ENCODE results near the gene AURKA. TPM values are rescaled to one million over a fixed set of nuclear protein-coding genes. Genes with fewer than 3 reads are reported as not detected.

Gene AURKA
- total RNA-seq, 1 donor from 2014 or later = 12.4 TPM

DNA sequence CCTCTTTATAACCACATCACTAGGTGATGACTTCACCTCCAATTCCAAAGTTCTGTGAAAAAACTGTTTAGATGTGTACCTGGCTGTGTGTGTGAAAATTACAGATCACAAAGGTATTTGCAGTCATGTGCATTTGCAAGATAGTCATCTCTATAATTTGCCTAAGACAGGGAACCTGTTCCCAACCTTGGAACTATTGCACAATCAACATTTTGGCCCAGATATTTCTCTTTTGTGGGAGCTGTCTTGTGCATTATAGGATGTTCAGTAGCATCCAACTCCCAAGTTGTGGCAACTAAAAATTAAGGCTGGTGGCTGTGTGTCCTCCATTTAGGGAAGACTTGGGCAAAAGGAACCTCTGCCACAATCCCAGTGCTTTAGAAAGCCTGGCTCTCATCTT, 67.2 kb downstream of the AURKA start:
- H3K4me1 Mint-ChIP-seq (ENCODE audit: low read depth, unreplicated experiment) = no peaks in the 10 kb centered on the region
- no peak overlapping the region for H3K4me3 Mint-ChIP-seq (ENCODE audit: unreplicated experiment)
- TF ChIP-seq, protein P1, sequence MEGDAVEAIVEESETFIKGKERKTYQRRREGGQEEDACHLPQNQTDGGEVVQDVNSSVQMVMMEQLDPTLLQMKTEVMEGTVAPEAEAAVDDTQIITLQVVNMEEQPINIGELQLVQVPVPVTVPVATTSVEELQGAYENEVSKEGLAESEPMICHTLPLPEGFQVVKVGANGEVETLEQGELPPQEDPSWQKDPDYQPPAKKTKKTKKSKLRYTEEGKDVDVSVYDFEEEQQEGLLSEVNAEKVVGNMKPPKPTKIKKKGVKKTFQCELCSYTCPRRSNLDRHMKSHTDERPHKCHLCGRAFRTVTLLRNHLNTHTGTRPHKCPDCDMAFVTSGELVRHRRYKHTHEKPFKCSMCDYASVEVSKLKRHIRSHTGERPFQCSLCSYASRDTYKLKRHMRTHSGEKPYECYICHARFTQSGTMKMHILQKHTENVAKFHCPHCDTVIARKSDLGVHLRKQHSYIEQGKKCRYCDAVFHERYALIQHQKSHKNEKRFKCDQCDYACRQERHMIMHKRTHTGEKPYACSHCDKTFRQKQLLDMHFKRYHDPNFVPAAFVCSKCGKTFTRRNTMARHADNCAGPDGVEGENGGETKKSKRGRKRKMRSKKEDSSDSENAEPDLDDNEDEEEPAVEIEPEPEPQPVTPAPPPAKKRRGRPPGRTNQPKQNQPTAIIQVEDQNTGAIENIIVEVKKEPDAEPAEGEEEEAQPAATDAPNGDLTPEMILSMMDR (IDR thresholded peaks at IDR 0.05; ENCODE audit: partially characterized antibody, unreplicated experiment) = no peak
- peaks cover 5% of the 10 kb centered on the region for H3K36me3 Mint-ChIP-seq (ENCODE audit: unreplicated experiment)
- DNase-seq = no peak
- peaks cover 4% of the 10 kb centered on the region for H3K9me3 Mint-ChIP-seq (ENCODE audit: unreplicated experiment)
- H3K27ac Mint-ChIP-seq (ENCODE audit: unreplicated experiment) = no peak overlapping the region
- no peaks in the 10 kb centered on the region for H3K27me3 Mint-ChIP-seq (ENCODE audit: unreplicated experiment)

DNA sequence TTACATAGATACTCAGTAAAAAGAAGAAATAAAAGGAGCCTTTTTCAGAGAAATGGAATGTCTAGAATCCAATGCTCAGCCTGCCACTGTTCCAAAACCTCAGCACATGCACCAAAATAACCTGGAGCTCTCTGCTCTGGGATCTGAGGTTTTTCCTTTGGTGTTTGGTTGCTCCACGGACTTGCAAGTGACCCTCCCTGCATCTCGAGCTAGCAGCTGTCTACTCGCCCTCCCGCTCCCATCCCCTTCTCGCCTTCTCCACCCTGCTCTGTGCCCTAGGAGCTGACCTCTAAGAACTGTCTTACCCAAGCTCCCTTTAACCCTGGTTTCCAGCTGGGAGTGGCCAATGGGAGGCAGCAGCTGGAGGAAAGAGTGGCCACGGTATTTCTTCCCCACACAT, 68.4 kb downstream of the AURKA start:
- H3K27ac Mint-ChIP-seq (ENCODE audit: unreplicated experiment) = no peak overlapping the region
- peaks cover 5% of the 10 kb centered on the region for H3K36me3 Mint-ChIP-seq (ENCODE audit: unreplicated experiment)
- no peaks in the 10 kb centered on the region for H3K4me1 Mint-ChIP-seq (ENCODE audit: low read depth, unreplicated experiment)
- peaks cover 4% of the 10 kb centered on the region for H3K9me3 Mint-ChIP-seq (ENCODE audit: unreplicated experiment)
- no peaks in the 10 kb centered on the region for H3K27me3 Mint-ChIP-seq (ENCODE audit: unreplicated experiment)
- TF ChIP-seq, protein P1 (IDR thresholded peaks at IDR 0.05; ENCODE audit: partially characterized antibody, unreplicated experiment) = no peak
- no peak for DNase-seq
- no peak overlapping the region for H3K4me3 Mint-ChIP-seq (ENCODE audit: unreplicated experiment)

GRCh38 chr20:56323206-56323605, 68.8 kb downstream of the AURKA start:
- Mint-ChIP-seq H3K27ac (ENCODE audit: unreplicated experiment) (no peak overlapping the region), H3K4me1 (ENCODE audit: low read depth, unreplicated experiment) (no peaks in the 10 kb centered on the region), H3K36me3 (ENCODE audit: unreplicated experiment) (peaks cover 5% of the 10 kb centered on the region), H3K27me3 (ENCODE audit: unreplicated experiment) (no peaks in the 10 kb centered on the region), H3K4me3 (ENCODE audit: unreplicated experiment) (no peak overlapping the region), H3K9me3 (ENCODE audit: unreplicated experiment) (peaks cover 4% of the 10 kb centered on the region)
- TF ChIP-seq, protein P1 (IDR thresholded peaks at IDR 0.05; ENCODE audit: partially characterized antibody, unreplicated experiment) = no peak
- DNase-seq = no peak

DNA sequence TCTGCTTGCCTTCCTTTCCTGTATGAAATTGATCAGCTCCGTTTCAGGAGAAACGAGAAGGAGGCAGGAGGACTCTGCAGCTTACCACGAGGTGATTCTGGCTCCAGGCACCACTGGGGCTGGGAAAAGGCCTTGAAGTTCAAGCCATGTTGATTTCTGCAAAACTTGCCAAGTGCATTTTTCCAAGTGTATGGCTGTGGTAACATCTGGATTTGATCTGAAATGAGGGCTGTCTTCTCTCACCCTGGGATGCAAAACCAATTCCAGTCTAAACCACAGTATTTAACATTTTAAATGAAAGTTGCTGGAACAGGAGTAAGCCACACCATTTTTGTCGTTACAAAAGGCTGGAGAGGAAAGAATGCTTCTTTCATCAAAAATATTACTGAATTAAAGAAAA, 69.3 kb downstream of the AURKA start:
- Mint-ChIP-seq H3K4me3 (ENCODE audit: unreplicated experiment) (no peak overlapping the region), H3K27ac (ENCODE audit: unreplicated experiment) (no peak overlapping the region), H3K36me3 (ENCODE audit: unreplicated experiment) (peaks cover 5% of the 10 kb centered on the region), H3K9me3 (ENCODE audit: unreplicated experiment) (peaks cover 4% of the 10 kb centered on the region), H3K27me3 (ENCODE audit: unreplicated experiment) (no peaks in the 10 kb centered on the region), H3K4me1 (ENCODE audit: low read depth, unreplicated experiment) (no peaks in the 10 kb centered on the region)
- DNase-seq = no peak
- TF ChIP-seq, protein P1 (IDR thresholded peaks at IDR 0.05; ENCODE audit: partially characterized antibody, unreplicated experiment) = no peak

Other genes with a start within 250 kb of the AURKA start
- not detected for gene MC3R, start 143.5 kb downstream of the AURKA start, total RNA-seq (ENCODE audit: unreplicated experiment)
- 86.1 TPM for gene FAM210B, start 33.2 kb downstream of the AURKA start, total RNA-seq (ENCODE audit: unreplicated experiment)
- 25.6 TPM for gene CSTF1, start 430 bp upstream of the AURKA start, total RNA-seq (ENCODE audit: unreplicated experiment)
- gene CASS4, start 20.0 kb upstream of the AURKA start, total RNA-seq (ENCODE audit: unreplicated experiment) = not detected
- 66.3 TPM for gene RTF2, start 76.4 kb upstream of the AURKA start, total RNA-seq (ENCODE audit: unreplicated experiment)
- gene FAM209A, start 132.5 kb upstream of the AURKA start, total RNA-seq (ENCODE audit: unreplicated experiment) = not detected
- gene FAM209B, start 141.0 kb upstream of the AURKA start, total RNA-seq (ENCODE audit: unreplicated experiment) = not detected
- 35.3 TPM for gene TFAP2C, start 237.1 kb upstream of the AURKA start, total RNA-seq (ENCODE audit: unreplicated experiment)